ENCODE results near the gene MORC1. TPM values are rescaled to one million over a fixed set of nuclear protein-coding genes. Genes with fewer than 3 reads are reported as not detected.

The MORC1 gene
- total and polyA plus RNA-seq, 8 donors = not detected

- intact Hi-C loops (cut with DNase I) = no loop called here
- Histone ChIP-seq H3K36me3 (no peaks in the 10 kb centered on the region), H3K27me3 (no peaks in the 10 kb centered on the region), H3K27ac (no peak overlapping the region), H3K9me3 (no peaks in the 10 kb centered on the region), H3K4me1 (no peaks in the 10 kb centered on the region), H3K4me3 (no peak overlapping the region)
- TF ChIP-seq CTCF (IDR thresholded peaks at IDR 0.05) = no peak
- ATAC-seq (no peak), DNase-seq (no peak)
Measured at GRCh38 chr3:108998436-108998835, 119.5 kb downstream of the MORC1 start.

GRCh38 chr3:108985844-108986243, 132.1 kb downstream of the MORC1 start:
- Histone ChIP-seq H3K4me1 (no peaks in the 10 kb centered on the region), H3K9me3 (no peaks in the 10 kb centered on the region), H3K27me3 (no peaks in the 10 kb centered on the region), H3K36me3 (no peaks in the 10 kb centered on the region), H3K4me3 (no peak overlapping the region), H3K27ac (no peak overlapping the region)
- no peak for DNase-seq
- no peak for TF ChIP-seq CTCF (IDR thresholded peaks at IDR 0.05)
- intact Hi-C loops (cut with DNase I) = no loop called here
- ATAC-seq = no peak

GRCh38 chr3:108983051-108983450, 134.9 kb downstream of the MORC1 start:
- H3K9me3 ChIP-seq = no peaks in the 10 kb centered on the region
- H3K4me1 ChIP-seq = no peaks in the 10 kb centered on the region
- no peaks in the 10 kb centered on the region for H3K36me3 ChIP-seq
- H3K27me3 ChIP-seq = no peaks in the 10 kb centered on the region
- TF ChIP-seq CTCF (IDR thresholded peaks at IDR 0.05) = no peak
- no peak overlapping the region for H3K4me3 ChIP-seq
- intact Hi-C loops (cut with DNase I) = no loop called here
- no peak overlapping the region for H3K27ac ChIP-seq
- DNase-seq (no peak), ATAC-seq (no peak)

- Histone ChIP-seq H3K4me1 (no peaks in the 10 kb centered on the region), H3K27me3 (no peaks in the 10 kb centered on the region), H3K27ac (no peak overlapping the region), H3K4me3 (no peak overlapping the region), H3K36me3 (no peaks in the 10 kb centered on the region), H3K9me3 (no peaks in the 10 kb centered on the region)
- ATAC-seq (no peak), DNase-seq (no peak)
- intact Hi-C loops (cut with DNase I) = no loop called here
- TF ChIP-seq CTCF (IDR thresholded peaks at IDR 0.05) = no peak
Measured at GRCh38 chr3:108976058-108976457, 141.9 kb downstream of the MORC1 start.

GRCh38 chr3:108973019-108973418, 144.9 kb downstream of the MORC1 start:
- no peak for TF ChIP-seq CTCF (IDR thresholded peaks at IDR 0.05)
- intact Hi-C loops (cut with DNase I) = no loop called here

More at GRCh38 chr3:108973019-108973418, 144.9 kb downstream of the MORC1 start:
- Histone ChIP-seq H3K27ac (no peak overlapping the region), H3K36me3 (no peaks in the 10 kb centered on the region), H3K4me1 (no peaks in the 10 kb centered on the region), H3K4me3 (no peak overlapping the region), H3K27me3 (no peaks in the 10 kb centered on the region), H3K9me3 (no peaks in the 10 kb centered on the region)
- DNase-seq (no peak), ATAC-seq (no peak)
